Measurements from ENCODE around the gene ZNF169.
"Not testable (repeated sequence)": the region's sequence is repeated elsewhere in the genome, so short reads cannot be mapped to it uniquely, and the experiment has no call there.

ZNF169 gene

DNA sequence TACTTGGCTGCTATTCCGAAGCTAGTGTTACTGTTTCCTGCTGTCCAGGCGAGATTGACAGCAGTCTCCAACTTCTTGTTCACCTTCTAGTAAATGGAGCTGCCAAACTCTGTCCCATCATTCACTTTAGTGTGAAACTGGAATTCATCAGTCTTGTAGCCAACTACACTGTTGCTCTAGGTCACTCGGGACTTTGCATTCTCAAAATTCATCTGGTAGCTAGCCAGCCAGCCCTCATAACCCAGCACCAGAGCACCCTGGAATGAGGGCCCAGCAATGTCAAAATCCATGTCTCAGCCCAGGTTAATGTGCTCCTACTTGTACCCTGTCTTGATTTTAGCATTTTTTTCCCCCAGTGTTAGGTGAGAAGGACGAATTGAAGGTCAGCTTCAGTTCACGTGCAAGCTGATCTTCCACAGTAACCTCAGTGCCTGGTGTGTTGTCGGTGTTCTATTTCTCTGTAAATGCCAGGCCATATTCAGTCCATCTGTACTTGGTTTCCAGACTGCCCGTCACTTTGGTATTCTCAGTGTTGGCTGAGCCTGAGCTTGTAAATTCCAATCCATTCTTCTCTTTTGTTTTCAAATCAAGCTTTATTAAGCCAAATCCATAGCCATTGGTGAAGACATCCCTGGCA is 28.9 kb downstream of the ZNF169 start:
- DNase-seq (ENCODE audit: low spot score): no peak

- DNase-seq (ENCODE audit: low spot score): no peak
These were observed 30.6 kb downstream of the ZNF169 start for GRCh38 chr9:94289691-94290090.

GRCh38 chr9:94298949-94299599 is 40.0 kb downstream of the ZNF169 start:
- no peak for DNase-seq (ENCODE audit: low spot score)

GRCh38 chr9:94300470-94301301 is 41.6 kb downstream of the ZNF169 start:
- no peak for DNase-seq (ENCODE audit: low spot score)

DNA sequence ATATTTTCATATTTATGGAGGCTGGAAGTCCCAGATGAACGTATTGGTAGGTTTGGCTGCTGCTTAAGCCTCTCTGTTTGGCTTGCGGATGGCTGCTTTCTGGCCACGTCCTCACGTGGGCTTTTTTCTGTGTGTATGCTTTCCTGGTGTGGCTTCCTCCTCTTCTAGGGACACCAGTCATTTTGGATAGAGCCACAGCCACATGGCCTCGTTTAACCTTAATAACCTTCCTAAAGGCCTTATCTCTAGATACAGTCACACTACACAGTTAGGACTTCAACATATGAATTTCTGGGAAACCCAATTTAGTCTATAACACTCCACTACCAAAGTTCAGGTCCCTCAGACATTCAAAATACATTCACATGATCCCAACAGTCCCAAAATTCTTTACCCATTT is 42.5 kb downstream of the ZNF169 start:
- DNase-seq (ENCODE audit: low spot score): no peak

- DNase-seq (ENCODE audit: low spot score): no peak
These were observed 43.3 kb downstream of the ZNF169 start for GRCh38 chr9:94302426-94302825.

- DNase-seq (ENCODE audit: low spot score): no peak
These were observed 44.2 kb downstream of the ZNF169 start for GRCh38 chr9:94303321-94303720.

DNA sequence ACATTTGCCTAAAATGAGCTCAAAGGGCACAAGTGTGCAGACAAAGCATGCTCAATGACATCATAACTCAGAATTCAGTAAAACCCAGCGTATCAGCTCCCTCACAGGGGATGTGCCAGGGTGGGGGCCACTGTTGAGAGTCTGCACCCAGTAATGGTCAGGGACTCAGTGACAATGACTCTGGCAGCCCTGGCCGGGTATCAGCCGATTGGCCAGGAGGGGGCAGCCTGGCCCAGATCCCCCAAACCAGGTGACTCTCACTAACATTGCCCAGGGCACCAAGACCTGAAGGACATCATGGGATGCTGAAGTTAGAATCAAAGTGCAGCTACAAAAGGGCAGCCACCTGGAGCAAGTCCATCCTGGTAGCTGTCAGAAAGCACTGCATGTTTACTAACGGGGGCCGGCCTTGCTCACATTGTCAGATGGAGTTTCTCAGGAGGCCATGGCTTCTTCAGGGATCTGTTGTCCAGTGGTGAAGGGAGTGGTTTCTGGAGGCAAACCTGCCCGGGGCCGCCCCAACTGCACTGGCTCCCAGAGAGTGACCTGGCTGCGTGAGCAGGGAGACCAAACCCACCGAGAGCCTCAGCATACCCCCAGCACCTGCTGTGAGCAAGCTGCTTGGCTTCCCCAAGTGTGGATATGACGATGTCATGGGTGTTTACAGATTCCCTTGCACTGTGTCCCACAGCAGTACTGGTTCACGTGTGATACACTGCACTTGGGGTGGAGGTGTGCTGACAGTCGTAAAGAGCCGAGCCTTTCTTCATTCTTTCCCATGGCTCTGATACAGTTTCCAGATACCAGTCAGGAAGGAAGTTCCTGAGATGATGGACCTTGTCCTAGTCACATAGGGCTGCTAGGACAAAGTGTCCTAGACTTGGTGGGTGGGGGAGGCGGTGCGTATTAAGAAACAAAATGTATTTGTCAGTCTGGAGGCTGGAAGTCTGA is 56.2 kb downstream of the ZNF169 start:
- DNase-seq (ENCODE audit: low spot score): not testable (repeated sequence)

GRCh38 chr9:94316236-94316635 is 57.1 kb downstream of the ZNF169 start:
- not testable (repeated sequence) for DNase-seq (ENCODE audit: low spot score)

DNA sequence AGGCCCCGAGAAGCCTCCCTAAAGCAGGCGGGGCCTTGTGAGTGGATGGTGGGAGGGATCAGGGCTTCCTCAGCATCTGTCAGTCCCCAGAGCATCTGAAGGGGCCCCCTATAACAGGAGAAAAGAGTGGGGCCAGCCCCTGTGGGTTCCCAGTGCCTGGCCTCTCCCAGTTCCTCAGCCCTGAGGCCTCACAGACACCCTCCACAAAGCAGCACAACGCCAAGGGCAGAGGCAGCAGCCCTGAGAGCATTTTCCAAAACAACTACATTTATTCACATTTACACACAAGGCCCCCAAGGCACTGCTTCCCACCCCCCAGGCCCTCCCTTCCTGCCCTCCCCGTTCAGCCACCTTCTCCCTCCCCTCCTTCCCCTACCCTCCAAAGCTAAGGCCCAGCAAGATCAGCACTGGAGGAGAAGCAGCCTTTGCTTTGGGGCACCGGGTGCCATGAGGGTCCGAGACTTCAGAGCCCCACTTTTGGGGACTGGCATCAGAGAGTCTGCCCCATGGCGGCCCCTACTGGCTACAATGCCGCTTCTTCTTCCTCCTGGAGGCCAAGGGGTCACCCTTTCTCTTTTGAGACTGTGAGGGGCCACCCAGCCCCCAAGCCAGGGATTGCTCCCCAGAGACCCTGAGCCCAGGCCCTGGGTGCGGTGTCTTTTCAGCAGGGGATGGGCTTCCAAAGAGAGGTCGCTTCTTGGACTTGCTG is 59.0 kb downstream of the ZNF169 start:
- DNase-seq (ENCODE audit: low spot score): not testable (repeated sequence)

DNA sequence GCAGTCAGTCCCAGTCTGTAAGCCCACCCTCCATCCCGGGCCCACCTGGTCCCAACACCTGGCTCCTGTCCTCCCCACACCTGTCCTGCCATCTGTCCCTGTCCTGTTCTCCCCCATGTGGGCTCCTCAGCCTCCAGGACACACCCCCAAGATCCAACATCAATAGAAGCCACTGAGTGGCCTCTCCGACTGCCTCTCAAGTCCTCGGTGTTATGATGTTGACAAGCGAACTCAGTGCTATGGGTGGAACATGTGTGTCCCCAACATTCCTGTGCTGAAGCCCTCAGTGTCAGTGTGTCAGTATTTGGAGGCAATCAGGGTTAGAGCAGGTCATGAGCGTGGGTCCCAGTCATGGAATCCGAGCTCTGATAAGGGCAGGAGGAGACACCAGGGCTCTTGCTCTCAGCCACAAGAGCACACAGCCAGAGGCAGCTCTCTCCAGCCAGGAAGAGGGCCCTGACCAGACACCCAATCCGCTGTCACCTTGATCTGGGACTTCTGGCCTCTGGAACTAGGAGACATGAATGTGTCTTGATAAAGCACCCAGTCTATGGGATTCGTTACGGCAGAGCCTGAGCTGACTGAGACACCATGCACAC is 63.3 kb downstream of the ZNF169 start:
- DNase-seq (ENCODE audit: low spot score): not testable (repeated sequence)

- DNase-seq (ENCODE audit: low spot score): not testable (repeated sequence)
These were observed 64.2 kb downstream of the ZNF169 start for GRCh38 chr9:94323153-94323798.

- DNase-seq (ENCODE audit: low spot score): not testable (repeated sequence)
These were observed 66.5 kb downstream of the ZNF169 start for GRCh38 chr9:94325583-94325982.

DNA sequence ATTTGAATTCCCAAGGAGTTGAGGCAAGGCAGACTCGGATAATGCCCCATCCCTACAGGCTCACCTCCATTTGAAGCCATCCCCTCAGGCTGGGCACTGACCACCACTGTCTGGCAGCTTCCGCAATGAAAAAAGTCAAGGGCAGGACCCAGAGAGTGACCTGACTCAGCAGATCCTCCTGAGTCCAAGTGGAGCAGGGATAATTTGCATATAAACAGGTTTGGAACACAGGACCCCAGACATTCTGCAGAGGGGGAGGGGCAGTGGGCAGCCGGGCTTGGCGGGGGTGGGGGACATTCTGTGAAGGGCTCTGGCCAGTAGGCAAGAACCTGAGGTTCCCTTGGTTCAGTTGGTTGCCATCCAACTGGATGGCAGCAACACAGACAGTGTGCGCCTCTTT is 69.4 kb downstream of the ZNF169 start, which contains the start of gene NUTM2F:
NUTM2F (minus strand) TSS at position 101 of the 400 bp plus-strand sequence; CDS start at position 80, 21 bp downstream.
- DNase-seq (ENCODE audit: low spot score): not testable (repeated sequence)

- DNase-seq (ENCODE audit: low spot score): not testable (repeated sequence)
These were observed 77.3 kb downstream of the ZNF169 start for GRCh38 chr9:94336445-94336844.

DNA sequence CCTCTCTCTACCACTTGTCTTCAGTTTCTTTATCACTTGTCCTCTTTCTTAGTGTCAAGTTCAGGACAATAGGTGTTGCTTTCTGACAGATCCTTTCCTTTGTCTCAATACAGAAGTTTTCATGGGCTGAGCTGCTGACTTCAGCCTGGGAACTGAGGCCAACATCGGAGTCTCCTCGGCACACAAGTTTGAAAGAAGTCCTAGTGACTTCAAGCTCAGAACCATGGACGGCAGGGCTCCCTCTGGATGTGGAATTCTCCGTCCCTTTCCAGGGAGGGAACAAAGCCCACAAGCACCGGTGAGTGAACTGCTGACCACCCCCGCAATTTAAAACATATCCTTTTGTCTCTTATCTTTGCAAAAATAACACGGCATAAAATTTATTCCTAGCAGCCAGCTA is 79.6 kb downstream of the ZNF169 start:
- not testable (repeated sequence) for DNase-seq (ENCODE audit: low spot score)

- not testable (repeated sequence) for DNase-seq (ENCODE audit: low spot score)
These were observed 80.6 kb downstream of the ZNF169 start for GRCh38 chr9:94339657-94340056.

DNA sequence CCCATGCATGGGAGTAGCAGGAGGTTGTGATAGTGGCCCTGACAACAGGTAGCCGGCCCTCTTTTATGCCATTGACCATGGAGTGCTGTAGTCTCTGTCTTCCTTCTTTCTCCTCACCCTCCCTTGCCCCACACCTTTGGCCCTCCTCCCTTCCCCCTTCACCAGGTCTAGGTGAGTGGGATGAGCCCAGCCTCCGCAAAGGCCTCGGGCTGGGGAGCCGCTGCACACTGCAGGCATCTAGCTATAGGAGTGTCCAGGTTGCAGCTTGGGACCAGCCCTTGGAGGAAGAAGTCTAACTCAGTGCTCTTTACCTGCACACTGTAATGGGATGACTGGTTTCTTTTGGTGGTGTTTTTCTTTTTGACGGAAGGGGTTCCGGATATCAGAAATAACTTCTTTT is 81.7 kb downstream of the ZNF169 start:
- DNase-seq (ENCODE audit: low spot score): not testable (repeated sequence)

- DNase-seq (ENCODE audit: low spot score): not testable (repeated sequence)
These were observed 82.6 kb downstream of the ZNF169 start for GRCh38 chr9:94341703-94342102.

DNA sequence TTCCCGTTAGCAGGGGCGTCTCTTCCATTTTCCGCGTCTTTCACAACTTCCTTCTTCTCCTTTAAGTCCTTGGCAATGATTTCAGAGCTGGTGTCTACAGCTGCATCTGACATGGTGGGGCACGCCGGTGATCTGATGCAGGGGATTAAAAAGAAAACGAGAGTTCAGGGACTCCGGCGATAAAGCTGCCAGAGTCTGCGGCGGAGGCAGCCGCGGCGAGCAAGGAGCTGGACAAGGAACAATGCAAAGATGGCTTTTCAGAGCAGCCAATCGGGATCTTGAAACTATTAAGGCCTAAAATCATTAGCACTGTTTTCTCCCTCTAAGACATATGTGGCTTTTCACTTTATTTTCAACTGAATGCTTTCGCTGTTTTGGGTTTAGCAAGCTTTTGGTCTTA is 88.4 kb downstream of the ZNF169 start:
- not testable (repeated sequence) for DNase-seq (ENCODE audit: low spot score)
